PC-9 (cell line): Measurements from ENCODE around the gene SDCCAG8. TPM values are rescaled to one million over a fixed set of nuclear protein-coding genes. Genes with fewer than 3 reads are reported as not detected.

ENCODE experiments used
- BruUV-seq: library from RNA; stranded (reverse); fragments of 400-500 nt; replicated peaks from 2 replicates; lab custom pipeline; 2021; lab: Mats Ljungman, UMichigan
- CTCF ChIA-PET: fragments of 300-600 bp; sonication (Branson Sonifier 250); formaldehyde crosslinking; loops from one replicate; lab custom pipeline; 2022; ENCODE audit warnings: antibody characterized with exemption; lab: Charles Lee
- POLR2A ChIA-PET: fragments of 300-600 bp; sonication (Branson Sonifier 250); formaldehyde crosslinking; loops from one replicate; lab custom pipeline; 2022; ENCODE audit warnings: antibody characterized with exemption; ENCODE audit not compliant: unreplicated experiment; lab: Charles Lee
- DNase-seq, 2 experiments: peaks; one replicate each; pipeline versions ENCODE4 v3.0.0 to v3.0.0-alpha.2; 2015 to 2022; ENCODE audit warnings: mixed read lengths in 1 of 2
- H2AFZ ChIP-seq: fragments of 200-600 bp; sonication (generic); 2 replicates; pipeline ENCODE4 v1.8.1; 2017; ENCODE audit warnings: antibody characterized with exemption
- H3F3A ChIP-seq: fragments of 200-600 bp; sonication (generic); 2 replicates; pipeline ENCODE4 v1.8.1; 2017; ENCODE audit warnings: antibody characterized with exemption, mild to moderate bottlenecking, low read depth; ENCODE audit not compliant: insufficient read depth
- H3K27ac ChIP-seq: fragments of 200-600 bp; sonication (generic); 2 replicates; pipeline ENCODE4 v1.6.1; 2016; ENCODE audit warnings: mixed run types
- H3K27me3 ChIP-seq: fragments of 200-600 bp; sonication (generic); 2 replicates; pipeline ENCODE4 v1.6.1; 2016; ENCODE audit warnings: low read depth, mixed run types; ENCODE audit not compliant: insufficient read depth
- H3K36me3 ChIP-seq: fragments of 200-600 bp; sonication (generic); 2 replicates; pipeline ENCODE4 v1.6.1; 2016; ENCODE audit warnings: low read depth, mixed run types
- H3K4me1 ChIP-seq: fragments of 200-600 bp; sonication (generic); replicated peaks from 2 replicates; pipeline ENCODE4 v1.6.1; 2016; ENCODE audit warnings: mixed run types; ENCODE audit not compliant: insufficient read depth
- H3K4me2 ChIP-seq: fragments of 200-600 bp; sonication (generic); 2 replicates; pipeline ENCODE4 v1.6.1; 2017; ENCODE audit warnings: mixed run types
- H3K4me3 ChIP-seq: fragments of 200-600 bp; sonication (generic); 2 replicates; pipeline ENCODE4 v1.6.1; 2016; ENCODE audit warnings: mixed run types
- H3K79me2 ChIP-seq: fragments of 200-600 bp; sonication (generic); 2 replicates; pipeline ENCODE4 v1.6.1; 2017; ENCODE audit warnings: low read depth, mixed run types
- H3K9me2 ChIP-seq: fragments of 200-600 bp; sonication (generic); 2 replicates; pipeline ENCODE4 v1.8.1; 2017; ENCODE audit warnings: mild to moderate bottlenecking; ENCODE audit not compliant: insufficient read depth
- H3K9me3 ChIP-seq: fragments of 200-600 bp; sonication (generic); 2 replicates; pipeline ENCODE4 v1.8.1; 2016; ENCODE audit warnings: low read depth; ENCODE audit not compliant: insufficient read depth
- H4K20me1 ChIP-seq: fragments of 200-600 bp; sonication (generic); 2 replicates; pipeline ENCODE4 v1.8.1; 2017; ENCODE audit not compliant: insufficient read depth
- EZH2 ChIP-seq: fragments of 200-600 bp; sonication (generic); IDR thresholded peaks from 2 replicates; pipeline ENCODE4 v1.8.0; 2017; ENCODE audit warnings: antibody characterized with exemption, low read depth
- intact Hi-C: fragments of 100-400 bp; cut with micrococcal nuclease; formaldehyde crosslinking; loops from one replicate; pipeline ENCODE4 v1.10.0; 2022; ENCODE audit not compliant: unreplicated experiment
- total RNA-seq: library from RNA; stranded (reverse); gene quantifications from 2 replicates; pipeline ENCODE4 v1.2.3, GENCODE V29; 2021
- TF ChIP-seq, protein P1 (sequence below): fragments of 200-600 bp; sonication (generic); conservative IDR thresholded peaks from 2 replicates; pipeline ENCODE4 v1.6.1; 2017; ENCODE audit warnings: mixed run types, antibody characterized with exemption, mild to moderate bottlenecking, moderate library complexity

The SDCCAG8 gene
- total RNA-seq, 1 experiment from 2014 or later, result 22.7 TPM

DNA sequence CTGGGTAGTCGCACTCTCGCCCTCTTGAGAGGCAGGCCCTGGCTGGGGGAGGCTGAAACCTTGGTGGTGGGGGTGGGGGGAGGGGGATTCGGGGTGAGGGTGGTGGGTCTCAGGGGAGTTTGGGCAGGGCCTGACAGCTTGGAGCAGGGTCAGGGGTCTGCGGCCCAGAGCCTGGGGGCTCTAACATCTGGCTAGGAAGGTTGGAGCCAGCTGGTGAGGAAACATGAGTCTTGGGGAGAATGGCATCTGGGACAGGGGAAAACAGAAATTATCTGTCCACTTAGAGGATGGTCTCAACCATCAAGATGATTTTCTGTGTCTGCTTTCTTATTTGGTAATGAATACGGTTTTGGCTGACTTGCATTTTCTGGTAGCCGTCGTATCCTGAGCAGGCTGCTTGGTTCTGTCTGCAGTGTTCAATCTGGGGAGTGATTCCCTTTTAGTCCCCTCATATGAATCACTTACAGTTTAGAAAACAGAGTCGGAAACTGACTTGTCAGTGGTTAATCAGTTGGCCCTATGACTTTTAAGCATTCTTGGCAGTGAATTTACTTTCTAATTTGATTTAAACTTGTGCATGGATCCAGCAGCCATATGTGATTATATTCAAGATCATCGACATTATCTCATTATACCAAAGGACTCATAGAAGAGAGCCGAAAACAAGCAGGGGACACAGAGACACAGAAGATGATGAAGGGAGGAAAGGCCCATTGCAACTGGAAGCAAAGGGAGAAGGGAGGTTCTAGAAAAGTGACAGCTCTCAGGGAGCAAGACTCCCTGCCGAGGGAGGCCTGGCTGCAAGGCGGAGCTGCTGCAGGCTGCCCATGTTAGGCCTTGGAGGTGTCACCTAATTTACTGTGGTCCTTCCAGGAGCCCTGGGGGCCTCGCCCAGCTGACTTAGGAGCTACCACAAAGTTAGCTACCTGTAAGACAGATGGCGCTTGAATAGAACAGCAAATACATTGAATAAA lies 237.6 kb downstream of the SDCCAG8 start:
- no peak overlapping the region for H3K4me3 ChIP-seq
- DNase-seq, result no peak
- no peak overlapping the region for H3K27ac ChIP-seq
- no peak overlapping the region for H2AFZ ChIP-seq
- no peaks in the 10 kb centered on the region for H3K79me2 ChIP-seq
- CTCF ChIA-PET, result no interaction called here
- intact Hi-C loops, result no loop called here
- no peaks in the 10 kb centered on the region for H3K4me1 ChIP-seq
- no peaks in the 10 kb centered on the region for H3F3A ChIP-seq
- H3K9me3 ChIP-seq, result no peaks in the 10 kb centered on the region
- H3K9me2 ChIP-seq, result no peaks in the 10 kb centered on the region
- no peaks in the 10 kb centered on the region; the same call in 1 of the 2 replicates for H3K36me3 ChIP-seq
- no peak overlapping the region for H3K4me2 ChIP-seq
- TF ChIP-seq EZH2, result no peak
- TF ChIP-seq, protein P1, sequence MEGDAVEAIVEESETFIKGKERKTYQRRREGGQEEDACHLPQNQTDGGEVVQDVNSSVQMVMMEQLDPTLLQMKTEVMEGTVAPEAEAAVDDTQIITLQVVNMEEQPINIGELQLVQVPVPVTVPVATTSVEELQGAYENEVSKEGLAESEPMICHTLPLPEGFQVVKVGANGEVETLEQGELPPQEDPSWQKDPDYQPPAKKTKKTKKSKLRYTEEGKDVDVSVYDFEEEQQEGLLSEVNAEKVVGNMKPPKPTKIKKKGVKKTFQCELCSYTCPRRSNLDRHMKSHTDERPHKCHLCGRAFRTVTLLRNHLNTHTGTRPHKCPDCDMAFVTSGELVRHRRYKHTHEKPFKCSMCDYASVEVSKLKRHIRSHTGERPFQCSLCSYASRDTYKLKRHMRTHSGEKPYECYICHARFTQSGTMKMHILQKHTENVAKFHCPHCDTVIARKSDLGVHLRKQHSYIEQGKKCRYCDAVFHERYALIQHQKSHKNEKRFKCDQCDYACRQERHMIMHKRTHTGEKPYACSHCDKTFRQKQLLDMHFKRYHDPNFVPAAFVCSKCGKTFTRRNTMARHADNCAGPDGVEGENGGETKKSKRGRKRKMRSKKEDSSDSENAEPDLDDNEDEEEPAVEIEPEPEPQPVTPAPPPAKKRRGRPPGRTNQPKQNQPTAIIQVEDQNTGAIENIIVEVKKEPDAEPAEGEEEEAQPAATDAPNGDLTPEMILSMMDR, result no peak
- H4K20me1 ChIP-seq, result no peaks in the 10 kb centered on the region
- BruUV-seq, result no TSS peak
- POLR2A ChIA-PET, result no interaction called here
- H3K27me3 ChIP-seq, result no peaks in the 10 kb centered on the region

DNA sequence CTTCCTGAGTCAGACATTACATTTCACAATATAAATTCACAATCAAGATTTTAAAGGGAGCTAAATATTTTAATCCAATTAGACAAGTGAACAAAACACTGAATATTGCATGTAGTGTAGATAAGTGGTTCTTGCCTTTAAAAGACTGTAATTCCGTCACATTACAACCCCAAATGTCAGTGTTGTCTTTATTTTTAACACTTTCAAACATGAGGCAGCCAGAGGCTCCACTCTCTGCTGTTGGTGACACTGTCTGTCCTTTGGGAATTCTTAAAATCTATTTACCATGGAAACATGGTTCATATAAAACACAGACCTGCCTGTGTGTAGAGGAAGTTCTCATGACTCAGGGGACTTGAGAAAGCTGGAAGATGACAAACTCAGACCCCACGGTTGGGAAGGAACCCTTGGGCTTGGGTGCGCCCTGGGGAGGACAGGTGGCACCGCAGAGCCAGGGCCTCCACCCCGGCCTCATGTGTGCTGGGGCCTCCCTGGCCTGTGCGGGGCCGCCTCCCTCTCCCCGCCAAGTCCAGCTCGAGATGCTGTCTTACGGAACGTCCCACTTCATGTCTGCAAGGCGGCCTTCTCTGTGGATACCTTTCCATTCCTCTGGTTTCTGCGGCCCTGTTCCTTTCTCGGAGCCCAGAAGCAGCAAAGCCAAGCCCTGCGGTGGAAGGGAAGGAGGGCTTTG lies 239.0 kb downstream of the SDCCAG8 start:
- H3K9me3 ChIP-seq, result no peaks in the 10 kb centered on the region
- H3K4me3 ChIP-seq, result no peak overlapping the region
- H3K4me1 ChIP-seq, result no peaks in the 10 kb centered on the region
- H2AFZ ChIP-seq, result no peak overlapping the region
- no peaks in the 10 kb centered on the region for H3F3A ChIP-seq
- intact Hi-C loops, result no loop called here
- no peaks in the 10 kb centered on the region for H4K20me1 ChIP-seq
- DNase-seq, result no peak
- ChIA-PET CTCF (no interaction called here), POLR2A (no interaction called here)
- no peak overlapping the region for H3K27ac ChIP-seq
- H3K4me2 ChIP-seq, result no peak overlapping the region
- no peaks in the 10 kb centered on the region for H3K27me3 ChIP-seq
- BruUV-seq, result no TSS peak
- H3K79me2 ChIP-seq, result no peaks in the 10 kb centered on the region
- TF ChIP-seq, protein P1, result no peak
- TF ChIP-seq EZH2, result no peak
- H3K9me2 ChIP-seq, result no peaks in the 10 kb centered on the region
- no peaks in the 10 kb centered on the region; the same call in 1 of the 2 replicates for H3K36me3 ChIP-seq

GRCh38 chr1:243495442-243496186 lies 239.8 kb downstream of the SDCCAG8 start:
- H3K27ac ChIP-seq, result no peak overlapping the region

More at GRCh38 chr1:243495442-243496186, 239.8 kb downstream of the SDCCAG8 start:
- ChIA-PET CTCF (no interaction called here), POLR2A (no interaction called here)
- H3K9me2 ChIP-seq, result no peaks in the 10 kb centered on the region
- H3K36me3 ChIP-seq, result no peaks in the 10 kb centered on the region; the same call in 1 of the 2 replicates
- no peaks in the 10 kb centered on the region for H3K9me3 ChIP-seq
- no peaks in the 10 kb centered on the region for H4K20me1 ChIP-seq
- TF ChIP-seq, protein P1, result no peak
- no peak for TF ChIP-seq EZH2
- no peaks in the 10 kb centered on the region for H3K27me3 ChIP-seq
- no peaks in the 10 kb centered on the region for H3K4me1 ChIP-seq
- H3K4me3 ChIP-seq, result no peak overlapping the region
- H2AFZ ChIP-seq, result no peak overlapping the region
- no peak for DNase-seq
- H3K79me2 ChIP-seq, result no peaks in the 10 kb centered on the region
- intact Hi-C loops, result no loop called here
- BruUV-seq, result no TSS peak
- H3K4me2 ChIP-seq, result no peak overlapping the region
- no peaks in the 10 kb centered on the region for H3F3A ChIP-seq
